Measurements from ENCODE around the gene ISM1. TPM values are rescaled to one million over a fixed set of nuclear protein-coding genes. Genes with fewer than 3 reads are reported as not detected.

ISM1 gene
- total RNA-seq, 1 experiment from 2014 or later = 0.20 TPM

DNA sequence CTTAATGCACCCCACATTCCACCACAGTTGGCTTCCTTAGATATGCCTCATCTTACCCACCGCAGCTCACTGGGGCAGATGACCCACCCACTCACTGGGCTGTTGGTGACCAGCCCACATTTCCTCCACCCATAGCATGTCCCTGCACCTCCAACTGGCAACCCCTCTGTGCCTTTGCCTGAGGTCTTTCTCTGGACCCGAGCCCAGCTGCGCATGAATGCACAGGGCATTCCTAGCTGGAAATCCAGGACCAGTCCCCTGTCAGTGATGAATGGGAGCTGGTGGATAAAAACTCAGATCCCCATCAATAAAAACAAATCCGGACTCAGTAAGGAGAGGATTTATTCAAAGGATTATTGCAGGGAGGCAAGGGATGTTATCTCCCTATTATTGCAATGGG is 75.0 kb downstream of the ISM1 start:
- Mint-ChIP-seq H3K27me3 (ENCODE audit: low read depth) (no peaks in the 10 kb centered on the region), H3K27ac (no peak overlapping the region; a peak in 1 of 7 replicates)
- H2BK15ac ChIP-seq (ENCODE audit: low read depth, low read length) = no peak overlapping the region

More for the DNA sequence above, 75.0 kb downstream of the ISM1 start:
- no peak overlapping the region for H3K9ac ChIP-seq (ENCODE audit: extremely low read depth, insufficient read length, low read length)
- H4K20me1 ChIP-seq (ENCODE audit: control insufficient read depth, insufficient read depth, insufficient read length) = no peaks in the 10 kb centered on the region
- no peaks in the 10 kb centered on the region for H3K79me1 ChIP-seq (ENCODE audit: insufficient read depth, low read depth, low read length, poor library complexity, severe bottlenecking)
- no peak overlapping the region for H3T11ph ChIP-seq (ENCODE audit: low read length)
- no peaks in the 10 kb centered on the region for H3K9me3 ChIP-seq (ENCODE audit: control insufficient read depth, low read depth, low read length)
- H3K4ac ChIP-seq (ENCODE audit: low read depth, low read length) = no peak overlapping the region
- H3K79me2 ChIP-seq (ENCODE audit: insufficient read depth, low read length) = no peaks in the 10 kb centered on the region
- no peak overlapping the region for H4K91ac ChIP-seq (ENCODE audit: insufficient read length, low read depth, low read length)
- no peak overlapping the region for H3K4me2 ChIP-seq (ENCODE audit: insufficient read depth, insufficient read length, low read length)
- H2BK20ac ChIP-seq (ENCODE audit: low read depth, low read length, poor library complexity, severe bottlenecking) = no peak overlapping the region
- H3K9me3 Mint-ChIP-seq = no peaks in the 10 kb centered on the region
- H3K23me2 ChIP-seq (ENCODE audit: insufficient read length, low read depth, low read length, poor library complexity, severe bottlenecking) = no peaks in the 10 kb centered on the region
- H2BK5ac ChIP-seq (ENCODE audit: insufficient read length, low read length) = no peak overlapping the region
- H2AFZ ChIP-seq (ENCODE audit: low read length) = no peak overlapping the region
- peaks cover 1 to 3% of the 10 kb centered on the region in 2 experiments; a peak in 2 of 4 replicates for H3K4me1 Mint-ChIP-seq
- H3K18ac ChIP-seq (ENCODE audit: insufficient read length, low read depth, low read length) = no peak overlapping the region
- H3K36me3 Mint-ChIP-seq (ENCODE audit: insufficient read depth in 1 of 3, low read depth in 3 of 3) = no peaks in the 10 kb centered on the region
- no peaks in the 10 kb centered on the region for H3K4me1 ChIP-seq (ENCODE audit: insufficient read depth, low read length)
- H3K4me3 Mint-ChIP-seq = no peak overlapping the region
- H3K27me3 ChIP-seq (ENCODE audit: insufficient read depth, low read length) = no peaks in the 10 kb centered on the region
- no peak overlapping the region for H4K8ac ChIP-seq (replicated peaks; ENCODE audit: insufficient read length, low read depth, low read length)
- no CpG with 5 or more reads among the region's 4 CpGs for WGBS (ENCODE audit: extremely low coverage, insufficient read length, low lambda C conversion rate)
- no peak overlapping the region for H3K27ac ChIP-seq (ENCODE audit: insufficient read length, low read depth, low read length)
- H3K23ac ChIP-seq (ENCODE audit: insufficient read length, low read depth, low read length) = no peak overlapping the region
- no peak for DNase-seq
- no peak overlapping the region for H4K5ac ChIP-seq (ENCODE audit: insufficient read length, low read depth, low read length)
- no peak overlapping the region for H2BK12ac ChIP-seq (ENCODE audit: insufficient read length, low read depth, low read length)
- TF ChIP-seq, protein P1, sequence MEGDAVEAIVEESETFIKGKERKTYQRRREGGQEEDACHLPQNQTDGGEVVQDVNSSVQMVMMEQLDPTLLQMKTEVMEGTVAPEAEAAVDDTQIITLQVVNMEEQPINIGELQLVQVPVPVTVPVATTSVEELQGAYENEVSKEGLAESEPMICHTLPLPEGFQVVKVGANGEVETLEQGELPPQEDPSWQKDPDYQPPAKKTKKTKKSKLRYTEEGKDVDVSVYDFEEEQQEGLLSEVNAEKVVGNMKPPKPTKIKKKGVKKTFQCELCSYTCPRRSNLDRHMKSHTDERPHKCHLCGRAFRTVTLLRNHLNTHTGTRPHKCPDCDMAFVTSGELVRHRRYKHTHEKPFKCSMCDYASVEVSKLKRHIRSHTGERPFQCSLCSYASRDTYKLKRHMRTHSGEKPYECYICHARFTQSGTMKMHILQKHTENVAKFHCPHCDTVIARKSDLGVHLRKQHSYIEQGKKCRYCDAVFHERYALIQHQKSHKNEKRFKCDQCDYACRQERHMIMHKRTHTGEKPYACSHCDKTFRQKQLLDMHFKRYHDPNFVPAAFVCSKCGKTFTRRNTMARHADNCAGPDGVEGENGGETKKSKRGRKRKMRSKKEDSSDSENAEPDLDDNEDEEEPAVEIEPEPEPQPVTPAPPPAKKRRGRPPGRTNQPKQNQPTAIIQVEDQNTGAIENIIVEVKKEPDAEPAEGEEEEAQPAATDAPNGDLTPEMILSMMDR (conservative IDR thresholded peaks at IDR 0.05) = no peak
- no peak overlapping the region for H3K14ac ChIP-seq (ENCODE audit: insufficient read depth, low read length)
- no peak overlapping the region for H3K56ac ChIP-seq (ENCODE audit: insufficient read length, low read depth, low read length)
- H2AK5ac ChIP-seq (ENCODE audit: insufficient read length, low read length) = no peak overlapping the region
- no peak overlapping the region for H2BK120ac ChIP-seq (ENCODE audit: low read depth, low read length, poor library complexity, severe bottlenecking)

Measured in H9 (cell line).